ENCODE data around the gene ELP6.

Gene ELP6

DNA sequence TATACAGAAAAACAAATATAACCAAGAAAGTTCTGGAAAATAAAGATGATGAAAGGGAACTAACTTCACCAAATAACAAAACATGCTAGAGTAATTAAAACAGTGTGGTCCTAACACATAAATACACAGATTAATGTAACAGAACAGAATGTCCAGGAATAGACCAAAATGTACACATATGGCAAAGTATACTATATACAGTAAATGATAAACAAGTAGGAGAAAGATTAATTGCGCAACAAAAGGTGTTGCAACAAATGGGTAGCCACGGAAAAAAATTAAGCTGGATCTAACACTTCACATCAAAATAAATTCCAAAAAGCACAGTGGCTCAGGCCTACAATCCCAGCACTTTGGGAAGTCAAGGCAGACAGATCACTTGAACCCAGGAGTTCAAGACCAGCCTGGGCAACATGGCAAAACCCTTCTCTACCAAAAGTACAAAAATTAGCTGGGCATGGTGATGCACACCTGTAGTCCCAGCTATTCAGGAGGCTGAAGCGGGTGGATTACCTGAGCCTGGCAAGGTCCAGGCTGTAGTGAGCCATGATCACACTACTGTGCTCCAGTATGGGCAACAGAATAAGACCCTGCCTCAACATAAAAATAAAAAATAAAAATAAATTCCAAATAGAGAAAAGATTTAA is 57.6 kb downstream of the ELP6 start:
- DNase-seq: no peak

DNA sequence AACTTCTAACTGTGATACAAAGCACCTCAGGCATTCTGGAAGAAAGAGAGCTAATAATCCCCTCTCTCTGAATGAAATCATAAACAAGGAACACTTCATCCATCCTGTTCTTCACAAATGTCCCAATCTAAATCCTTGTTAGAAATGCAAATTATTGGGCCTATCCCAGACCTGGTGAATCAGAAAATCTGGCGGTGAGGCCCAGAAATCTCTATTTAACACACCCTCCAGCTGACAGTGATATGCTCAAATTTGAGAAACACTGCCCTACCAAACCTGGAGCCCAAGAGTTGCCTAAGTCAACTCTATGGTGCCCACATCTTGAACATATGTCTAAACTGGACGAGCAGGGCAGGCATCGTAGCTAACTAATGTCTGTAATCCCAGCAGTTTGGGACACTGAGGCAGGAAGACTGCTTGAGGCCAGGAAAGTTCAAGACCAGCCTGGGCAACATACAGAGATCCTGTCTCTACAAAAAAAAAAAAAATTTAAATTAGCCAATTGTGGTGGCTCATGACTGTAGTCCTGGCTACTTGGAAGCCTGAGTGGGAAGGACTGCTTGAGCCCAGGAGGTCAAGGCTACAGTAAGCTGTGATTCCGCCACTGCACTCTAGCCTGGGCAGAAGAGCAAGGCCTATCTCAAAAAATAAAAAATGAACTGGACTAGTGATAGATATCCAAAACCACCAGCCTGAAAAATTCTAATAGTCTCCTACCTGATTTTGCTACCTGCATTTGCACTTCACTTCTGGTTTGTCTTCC is 60.9 kb downstream of the ELP6 start:
- no peak for DNase-seq
